Testis (tissue), 3 donors: ENCODE data around the gene ARMS2. TPM values are rescaled to one million over a fixed set of nuclear protein-coding genes. Genes with fewer than 3 reads are reported as not detected.
A peak's percentile ranks its signal among the peaks of the same experiment; 100 is the strongest.

Experiments
- DNase-seq: peaks from one replicate; pipeline ENCODE4 v3.0.0-alpha.2; 2019
- H3K27ac ChIP-seq, 2 donors: fragments of 200-600 bp; sonication (generic); one replicate each; pipeline ENCODE4 v1.5.1; 2019
- H3K27me3 ChIP-seq: fragments of 200-600 bp; sonication (generic); one replicate; pipeline ENCODE4 v1.5.1; 2019
- H3K36me3 ChIP-seq: fragments of 200-600 bp; sonication (generic); one replicate; pipeline ENCODE4 v1.5.1; 2017; ENCODE audit warnings: low read depth; ENCODE audit errors: missing control alignments
- H3K4me1 ChIP-seq: fragments of 200-600 bp; sonication (generic); one replicate; pipeline ENCODE4 v1.5.1; 2019
- H3K4me3 ChIP-seq, 2 donors: fragments of 200-600 bp; sonication (generic); one replicate each; pipeline ENCODE4 v1.5.1; 2017 to 2019
- H3K9me3 ChIP-seq: fragments of 200-600 bp; sonication (generic); one replicate; pipeline ENCODE4 v1.5.1; 2017
- POLR2A ChIP-seq: fragments of 450-650 bp; IDR thresholded peaks from one replicate; pipeline ENCODE4 v1.6.1; 2017; ENCODE audit warnings: antibody characterized with exemption, mild to moderate bottlenecking, moderate library complexity
- WGBS, 2 donors: methylation state at CpG; one replicate each; pipeline ENCODE4 v1.1.5; 2018; 5-methylcytosine and 5-hydroxymethylcytosine counted together
- intact Hi-C: fragments of 100-400 bp; cut with DNase I; formaldehyde crosslinking; loops from one replicate; pipeline ENCODE4 v1.15.1; 2023; ENCODE audit warnings: low total_unique reads
- polyA plus RNA-seq: library from polyadenylated mRNA; stranded (reverse); fragments of 350-450 nt; fragmentation: Illumina TruSeq; extraction: RNeasy Lipid Tissue Mini Kit (QIAGEN cat#74804); gene quantifications from one replicate; pipeline ENCODE4 v1.2.3, GENCODE V29; 2014; ENCODE audit warnings: low read depth, low replicate concordance; ENCODE audit not compliant: insufficient read depth
- total RNA-seq, 2 donors: library from RNA; depleted of rRNA; stranded (reverse); fragments of >200 nt; gene quantifications; one replicate each; pipeline ENCODE4 v1.2.3, GENCODE V29; 2016
- TF ChIP-seq, protein P1 (sequence below), 3 experiments: fragments of 450-650 bp in 2 of 3; fragments of 200-600 bp in 1 of 3; sonication (generic) in 1 of 3; IDR thresholded peaks; one replicate each; pipeline ENCODE4 v1.5.1; 2016 to 2019; ENCODE audit warnings: antibody characterized with exemption in 3 of 3, mild to moderate bottlenecking in 2 of 3, moderate library complexity in 1 of 3

Gene ARMS2
- total and polyA plus RNA-seq, 3 donors from 2014 or later: 1.4 to 2.3 TPM; not detected in 1

DNA sequence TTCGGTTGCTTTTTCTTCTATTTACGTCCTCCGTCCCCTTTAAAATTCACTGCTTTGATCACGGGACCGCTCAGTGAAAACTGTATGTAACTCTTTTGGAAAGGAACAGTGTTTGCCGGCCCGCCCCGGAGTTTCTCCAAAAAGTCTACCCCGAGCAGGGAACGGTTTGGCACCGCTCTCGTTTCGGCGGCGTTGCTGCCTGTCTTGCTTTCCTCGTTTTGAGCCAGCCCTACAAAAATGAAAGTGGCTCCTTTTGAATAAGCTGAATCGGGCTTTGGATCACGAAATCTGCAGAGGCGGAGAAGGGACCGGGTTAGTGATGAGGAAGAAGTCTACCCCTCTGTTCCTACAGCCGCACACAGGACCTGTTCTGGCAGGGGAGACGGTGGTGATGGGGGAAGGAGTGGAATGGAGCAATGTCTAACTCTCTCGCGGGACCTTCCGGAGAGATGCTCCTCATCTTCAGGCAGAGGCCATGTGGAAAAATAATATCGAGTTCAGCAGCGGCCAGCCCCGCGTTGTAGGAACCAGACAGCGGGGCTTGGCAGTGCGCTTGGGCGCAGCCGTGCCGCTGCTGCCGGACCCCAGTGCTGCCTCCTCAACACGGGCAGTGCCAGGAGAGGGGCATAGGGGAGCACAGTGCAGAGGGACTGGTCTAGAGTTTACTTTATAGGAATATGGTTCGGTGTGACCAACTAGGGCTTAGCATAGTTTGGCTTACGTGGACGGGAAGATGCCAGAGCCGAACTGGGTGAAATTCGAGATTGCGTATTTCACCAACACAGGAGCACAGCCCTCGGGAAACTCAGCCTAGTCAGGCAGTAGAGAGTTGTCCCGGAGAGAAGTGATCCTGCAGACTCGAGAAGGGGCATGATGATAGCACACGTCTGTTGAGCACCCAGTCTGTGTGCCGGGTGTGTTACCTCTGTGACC lies 8.3 kb downstream of the ARMS2 start:
- DNase-seq: peak; percentile 64
- no peaks in the 10 kb centered on the region for H3K9me3 ChIP-seq
- no peak for TF ChIP-seq POLR2A
- TF ChIP-seq, protein P1, sequence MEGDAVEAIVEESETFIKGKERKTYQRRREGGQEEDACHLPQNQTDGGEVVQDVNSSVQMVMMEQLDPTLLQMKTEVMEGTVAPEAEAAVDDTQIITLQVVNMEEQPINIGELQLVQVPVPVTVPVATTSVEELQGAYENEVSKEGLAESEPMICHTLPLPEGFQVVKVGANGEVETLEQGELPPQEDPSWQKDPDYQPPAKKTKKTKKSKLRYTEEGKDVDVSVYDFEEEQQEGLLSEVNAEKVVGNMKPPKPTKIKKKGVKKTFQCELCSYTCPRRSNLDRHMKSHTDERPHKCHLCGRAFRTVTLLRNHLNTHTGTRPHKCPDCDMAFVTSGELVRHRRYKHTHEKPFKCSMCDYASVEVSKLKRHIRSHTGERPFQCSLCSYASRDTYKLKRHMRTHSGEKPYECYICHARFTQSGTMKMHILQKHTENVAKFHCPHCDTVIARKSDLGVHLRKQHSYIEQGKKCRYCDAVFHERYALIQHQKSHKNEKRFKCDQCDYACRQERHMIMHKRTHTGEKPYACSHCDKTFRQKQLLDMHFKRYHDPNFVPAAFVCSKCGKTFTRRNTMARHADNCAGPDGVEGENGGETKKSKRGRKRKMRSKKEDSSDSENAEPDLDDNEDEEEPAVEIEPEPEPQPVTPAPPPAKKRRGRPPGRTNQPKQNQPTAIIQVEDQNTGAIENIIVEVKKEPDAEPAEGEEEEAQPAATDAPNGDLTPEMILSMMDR (IDR thresholded peaks at IDR 0.05): no peak

DNA sequence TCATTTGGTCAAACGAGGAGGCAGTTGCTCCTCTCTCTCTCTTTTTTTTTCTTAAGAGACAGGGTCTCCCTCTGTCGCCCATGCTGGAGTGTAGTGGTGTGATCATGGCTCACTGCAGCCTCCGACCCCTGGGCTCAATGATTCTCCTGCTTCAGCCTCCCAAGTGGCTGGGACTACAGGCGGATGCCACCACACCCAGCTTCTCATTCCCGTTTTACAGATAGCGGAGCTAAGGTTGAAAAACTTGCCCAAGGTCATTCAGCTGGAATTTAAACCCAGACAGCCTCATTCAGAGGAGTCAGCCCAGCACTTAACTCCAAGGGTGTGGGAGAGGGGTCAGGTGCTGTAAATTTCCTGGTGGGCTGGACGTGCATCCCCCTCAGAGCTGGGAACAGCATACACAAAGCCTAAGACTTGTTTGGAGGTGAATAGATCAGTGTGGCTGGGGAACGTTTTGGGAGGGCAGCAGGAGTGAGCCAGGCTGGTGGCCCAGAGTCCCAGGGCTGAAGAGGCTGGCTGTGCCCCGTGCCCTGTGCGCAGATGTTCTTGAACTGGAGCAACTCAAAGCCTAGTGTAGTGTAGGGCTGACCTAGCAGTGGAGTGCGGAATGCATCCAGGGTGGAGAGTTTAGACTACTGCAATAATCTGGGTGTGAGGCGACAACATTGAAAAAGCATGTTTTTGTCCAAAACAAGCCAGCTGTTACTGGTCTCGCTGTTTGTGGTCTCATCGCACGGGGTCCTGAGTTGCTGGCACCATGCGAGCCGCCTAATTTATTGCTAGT lies 9.2 kb downstream of the ARMS2 start:
- H3K4me1 ChIP-seq: peaks cover 8% of the 10 kb centered on the region
- no peak overlapping the region for H3K4me3 ChIP-seq
- no peak for TF ChIP-seq POLR2A
- TF ChIP-seq, protein P1 (IDR thresholded peaks at IDR 0.05): no peak
- H3K27ac ChIP-seq: no peak overlapping the region
- 65 to 67% methylated on average over 15 to 17 of the region's 17 CpGs for WGBS, 2 donors
- no peaks in the 10 kb centered on the region for H3K27me3 ChIP-seq
- no peaks in the 10 kb centered on the region for H3K36me3 ChIP-seq
- intact Hi-C loops: no loop called here
- no peaks in the 10 kb centered on the region for H3K9me3 ChIP-seq
- no peak for DNase-seq

More for the DNA sequence above, 8.3 kb downstream of the ARMS2 start:
- peaks cover 8% of the 10 kb centered on the region for H3K4me1 ChIP-seq
- intact Hi-C loops: no loop called here
- 3 to 9% methylated on average over 47 of the region's 47 CpGs for WGBS, 2 donors
- H3K27me3 ChIP-seq: no peaks in the 10 kb centered on the region
- peak overlapping the region; percentile 59 to 63 for H3K4me3 ChIP-seq
- H3K27ac ChIP-seq: peak overlapping the region; percentile 32 to 76
- H3K36me3 ChIP-seq: no peaks in the 10 kb centered on the region

DNA sequence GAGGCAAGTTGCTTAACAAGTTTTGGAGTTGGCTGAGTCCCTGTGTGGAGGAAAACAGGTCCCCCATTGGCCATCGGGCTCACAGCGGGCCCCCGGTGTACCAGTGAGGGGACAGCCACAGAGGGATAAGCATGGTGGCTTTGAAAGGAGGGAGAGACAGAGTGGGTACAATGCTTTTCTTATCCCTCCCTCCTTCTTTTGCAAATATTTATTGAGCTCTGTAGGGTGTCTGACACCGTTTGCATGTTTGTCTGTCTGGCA lies 9.7 kb downstream of the ARMS2 start:
- intact Hi-C loops: no loop called here
- 87 to 91% methylated on average over 4 of the region's 4 CpGs for WGBS, 2 donors

DNA sequence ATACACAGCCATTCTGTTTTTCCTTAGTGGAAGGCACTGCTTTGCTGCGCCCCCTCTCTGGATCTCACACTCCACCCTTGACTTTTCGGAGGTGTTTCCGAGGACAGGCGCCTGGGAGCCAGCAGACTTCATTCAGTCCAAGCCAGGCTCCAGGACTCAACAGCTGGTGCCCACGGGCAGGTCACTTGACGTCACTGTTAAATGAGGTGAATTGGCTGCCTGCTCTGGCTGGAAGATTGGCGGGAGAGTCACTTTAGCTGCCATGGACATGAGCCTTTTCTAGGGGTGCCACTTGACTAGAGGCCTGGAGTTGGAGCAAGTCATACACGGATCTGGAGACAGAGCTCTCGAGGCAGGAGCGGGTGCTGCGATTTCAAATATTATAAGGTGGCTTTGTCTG lies 10.1 kb downstream of the ARMS2 start:
- intact Hi-C loops: no loop called here
- Histone ChIP-seq H3K4me1 (peaks cover 8% of the 10 kb centered on the region), H3K4me3 (no peak overlapping the region), H3K36me3 (no peaks in the 10 kb centered on the region), H3K9me3 (no peaks in the 10 kb centered on the region), H3K27me3 (no peaks in the 10 kb centered on the region), H3K27ac (no peak overlapping the region)
- DNase-seq: no peak
- WGBS, 2 donors: 93% methylated on average over 11 of the region's 11 CpGs
- TF ChIP-seq POLR2A: no peak
- TF ChIP-seq, protein P1 (IDR thresholded peaks at IDR 0.05): no peak

More for the DNA sequence above, 9.7 kb downstream of the ARMS2 start:
- TF ChIP-seq, protein P1 (IDR thresholded peaks at IDR 0.05): no peak
- TF ChIP-seq POLR2A: no peak
- peaks cover 8% of the 10 kb centered on the region for H3K4me1 ChIP-seq
- no peak overlapping the region for H3K4me3 ChIP-seq
- no peak for DNase-seq
- no peak overlapping the region for H3K27ac ChIP-seq
- H3K27me3 ChIP-seq: no peaks in the 10 kb centered on the region
- H3K36me3 ChIP-seq: no peaks in the 10 kb centered on the region
- no peaks in the 10 kb centered on the region for H3K9me3 ChIP-seq
